H1 (cell line): Measurements from ENCODE around the gene EIF2S1. TPM values are rescaled to one million over a fixed set of nuclear protein-coding genes. Genes with fewer than 3 reads are reported as not detected.

Source experiments
- CTCF ChIA-PET: fragments of 300-600 bp; sonication (Branson Sonifier 250); formaldehyde crosslinking; loops from one replicate; lab custom pipeline; 2021; ENCODE audit not compliant: partially characterized antibody; lab: Charles Lee
- POLR2A ChIA-PET: fragments of 300-600 bp; sonication (Branson Sonifier 250); formaldehyde crosslinking; loops from one replicate; lab custom pipeline; 2021; ENCODE audit warnings: inconsistent platforms; ENCODE audit not compliant: partially characterized antibody; lab: Charles Lee
- DNase-seq, 2 experiments: peaks; one replicate each; pipeline versions ENCODE4 v3.0.0 to v3.0.0-alpha.2; 2010 to 2022; ENCODE audit warnings: low spot score in 2 of 2, low read depth in 1 of 2, mixed read lengths in 1 of 2
- FAIRE-seq: peaks from 2 replicates; lab custom pipeline; 2011; peaks lifted over from hg19 to GRCh38; lab: Jason Lieb, UNC
- H2AFZ ChIP-seq: 2 replicates; pipeline ENCODE4 v1.8.1; 2012; ENCODE audit warnings: low read length, inconsistent platforms
- H2AK5ac ChIP-seq: 2 replicates; pipeline ENCODE4 v1.6.1; 2013; ENCODE audit warnings: low read depth, low read length
- H2BK120ac ChIP-seq: replicated peaks from 2 replicates; pipeline ENCODE3; 2013; ENCODE audit warnings: low read depth, low read length, inconsistent platforms
- H2BK12ac ChIP-seq: 2 replicates; pipeline ENCODE4 v1.6.1; 2013; ENCODE audit warnings: low read depth, low read length
- H2BK15ac ChIP-seq: 2 replicates; pipeline ENCODE4 v1.6.1; 2013; ENCODE audit warnings: low read length
- H2BK20ac ChIP-seq: 2 replicates; pipeline ENCODE4 v1.6.1; 2013; ENCODE audit warnings: low read length
- H2BK5ac ChIP-seq: 2 replicates; pipeline ENCODE4 v1.6.1; 2013; ENCODE audit warnings: low read depth, low read length
- H3K14ac ChIP-seq: 2 replicates; pipeline ENCODE4 v1.6.1; 2013; ENCODE audit warnings: inconsistent platforms; ENCODE audit not compliant: insufficient read length
- H3K18ac ChIP-seq: 2 replicates; pipeline ENCODE4 v1.6.1; 2013; ENCODE audit warnings: low read length; ENCODE audit errors: extremely low read depth
- H3K23ac ChIP-seq: 2 replicates; pipeline ENCODE4 v1.6.1; 2013; ENCODE audit warnings: inconsistent platforms; ENCODE audit not compliant: insufficient read length
- H3K23me2 ChIP-seq: 2 replicates; pipeline ENCODE4 v1.6.1; 2013; ENCODE audit warnings: low read depth, low read length
- H3K27ac ChIP-seq: 2 replicates; pipeline ENCODE4 v1.6.1; 2011; ENCODE audit warnings: low read depth, low read length, inconsistent platforms
- H3K27me3 ChIP-seq, 4 experiments: replicated peaks in 1 of 4; 1 replicate in 1 of 4; 2 replicates in 3 of 4; pipeline versions ENCODE4 v1.6.1 to v1.8.1; 2011 to 2013; ENCODE audit warnings: low read length in 3 of 4, mild to moderate bottlenecking in 3 of 4, inconsistent platforms in 2 of 4, mixed read lengths in 2 of 4, moderate library complexity in 1 of 4; ENCODE audit not compliant: control insufficient read depth in 3 of 4, insufficient read depth in 3 of 4; ENCODE audit errors: extremely low read depth in 1 of 4
- H3K36me3 ChIP-seq, 4 experiments: 2 replicates each; pipeline versions ENCODE4 v1.6.1 to v1.8.1; 2011 to 2013; ENCODE audit warnings: mild to moderate bottlenecking in 4 of 4, low read length in 3 of 4, moderate library complexity in 2 of 4, control low read depth in 1 of 4, inconsistent platforms in 1 of 4; ENCODE audit not compliant: insufficient read depth in 4 of 4, control insufficient read depth in 2 of 4
- H3K4ac ChIP-seq: replicated peaks from 2 replicates; pipeline ENCODE3; 2013; ENCODE audit warnings: low read length, low read depth, mixed read lengths, inconsistent platforms; ENCODE audit not compliant: insufficient read length
- H3K4me1 ChIP-seq, 4 experiments: replicated peaks in 1 of 4; 1 replicate in 1 of 4; 2 replicates in 3 of 4; pipeline versions ENCODE4 v1.6.1 to v1.8.1; 2011 to 2013; ENCODE audit warnings: low read length in 3 of 4, inconsistent platforms in 2 of 4, mixed read lengths in 1 of 4; ENCODE audit not compliant: insufficient read depth in 4 of 4, control insufficient read depth in 3 of 4
- H3K4me2 ChIP-seq, 2 experiments: 2 replicates each; pipeline versions ENCODE4 v1.6.1 to v1.8.1; 2011 to 2013; ENCODE audit warnings: low read depth in 2 of 2, low read length in 2 of 2, control low read depth in 1 of 2, inconsistent platforms in 1 of 2, mild to moderate bottlenecking in 1 of 2; ENCODE audit not compliant: insufficient read depth in 1 of 2
- H3K4me3 ChIP-seq, 4 experiments: fragments of 200-600, 300-600 bp in 1 of 4; sonication (generic), shearing (Covaris generic), sonication (Bioruptor Twin) in 1 of 4; 2 replicates each; pipeline versions ENCODE4 v1.5.1 to v1.8.1; 2011 to 2016; ENCODE audit warnings: low read length in 4 of 4, low read depth in 3 of 4, control low read depth in 2 of 4, inconsistent platforms in 2 of 4, mild to moderate bottlenecking in 2 of 4, mixed read lengths in 1 of 4, moderate library complexity in 1 of 4; ENCODE audit not compliant: insufficient read depth in 2 of 4; ENCODE audit errors: extremely low read depth in 1 of 4
- H3K56ac ChIP-seq: replicated peaks from 2 replicates; pipeline ENCODE3; 2013; ENCODE audit warnings: low read depth, mild to moderate bottlenecking, mixed read lengths, low read length, inconsistent platforms; ENCODE audit not compliant: insufficient read length
- H3K79me1 ChIP-seq: 2 replicates; pipeline ENCODE4 v1.6.1; 2013; ENCODE audit warnings: low read depth, low read length, control low read depth
- H3K79me2 ChIP-seq, 2 experiments: 2 replicates each; pipeline versions ENCODE4 v1.6.1 to v1.8.1; 2012 to 2013; ENCODE audit warnings: low read length in 2 of 2, mild to moderate bottlenecking in 2 of 2, inconsistent platforms in 1 of 2; ENCODE audit not compliant: insufficient read depth in 2 of 2, control insufficient read depth in 1 of 2
- H3K9ac ChIP-seq, 4 experiments: replicated peaks in 1 of 4; 1 replicate in 1 of 4; 2 replicates in 3 of 4; pipeline versions ENCODE4 v1.6.1 to v1.8.1; 2011 to 2013; ENCODE audit warnings: low read depth in 3 of 4, low read length in 3 of 4, control low read depth in 2 of 4, mild to moderate bottlenecking in 2 of 4, moderate library complexity in 2 of 4, inconsistent platforms in 1 of 4; ENCODE audit errors: extremely low read depth in 1 of 4
- H3K9me3 ChIP-seq, 2 experiments: 2 replicates each; pipeline versions ENCODE4 v1.6.1 to v1.8.1; 2012 to 2013; ENCODE audit warnings: mild to moderate bottlenecking in 2 of 2, moderate library complexity in 2 of 2, control low read depth in 1 of 2, inconsistent platforms in 1 of 2, low read depth in 1 of 2, low read length in 1 of 2, mixed read lengths in 1 of 2; ENCODE audit not compliant: insufficient read depth in 2 of 2
- H4K20me1 ChIP-seq, 2 experiments: replicated peaks in 1 of 2; 2 replicates each; pipeline versions ENCODE3 to v1.8.1; 2011 to 2013; ENCODE audit warnings: inconsistent platforms in 2 of 2, low read length in 2 of 2, mild to moderate bottlenecking in 1 of 2; ENCODE audit not compliant: insufficient read depth in 2 of 2, control insufficient read depth in 1 of 2
- H4K5ac ChIP-seq: 2 replicates; pipeline ENCODE4 v1.6.1; 2013; ENCODE audit warnings: low read length, low read depth, mixed read lengths, inconsistent platforms; ENCODE audit not compliant: insufficient read length
- H4K8ac ChIP-seq: 2 replicates; pipeline ENCODE4 v1.8.0; 2013; ENCODE audit warnings: mild to moderate bottlenecking, moderate library complexity, low read length, inconsistent platforms; ENCODE audit not compliant: insufficient read depth; ENCODE audit errors: extremely low read depth
- H4K91ac ChIP-seq: replicated peaks from 2 replicates; pipeline ENCODE3; 2013; ENCODE audit warnings: low read length, mixed read lengths, inconsistent platforms; ENCODE audit not compliant: insufficient read length
- ASH2L ChIP-seq: fragments of 200-600, 300-600 bp; sonication (generic); IDR thresholded peaks from one replicate; pipeline ENCODE4 v1.7.1; 2017; ENCODE audit warnings: low read length
- CEBPB ChIP-seq: IDR thresholded peaks from 2 replicates; pipeline ENCODE4 v1.6.1; 2012; ENCODE audit warnings: low read depth, low read length
- CTBP2 ChIP-seq: IDR thresholded peaks from 2 replicates; pipeline ENCODE4 v1.7.0; 2011; ENCODE audit warnings: borderline replicate concordance, mild to moderate bottlenecking, moderate library complexity, mixed read lengths, low read length; ENCODE audit not compliant: insufficient read depth, insufficient read length
- FOSL1 ChIP-seq: IDR thresholded peaks from 2 replicates; pipeline ENCODE4 v1.6.1; 2011; ENCODE audit warnings: mild to moderate bottlenecking, low read depth, low read length, moderate library complexity; ENCODE audit not compliant: insufficient read depth
- GABPA ChIP-seq: IDR thresholded peaks from 2 replicates; pipeline ENCODE4 v1.6.1; 2011; ENCODE audit warnings: mild to moderate bottlenecking, low read length, moderate library complexity, borderline replicate concordance; ENCODE audit not compliant: insufficient read depth
- KDM1A ChIP-seq: fragments of 200-600, 300-600 bp; sonication (generic); IDR thresholded peaks from 2 replicates; pipeline ENCODE4 v1.7.1; 2016; ENCODE audit warnings: mild to moderate bottlenecking, low read length, borderline replicate concordance
- POLR2A ChIP-seq, 2 experiments: IDR thresholded peaks; 1 replicate in 1 of 2; 2 replicates in 1 of 2; pipeline ENCODE4 v1.6.1; 2011; ENCODE audit warnings: low read depth in 2 of 2, low read length in 2 of 2, mild to moderate bottlenecking in 2 of 2; ENCODE audit errors: control extremely low read depth in 1 of 2
- POLR2AphosphoS5 ChIP-seq: IDR thresholded peaks from 2 replicates; pipeline ENCODE4 v1.6.1; 2011; ENCODE audit warnings: low read depth, low read length
- RNF2 ChIP-seq: fragments of 200-900, 300-1000 bp; sonication (generic); IDR thresholded peaks from 2 replicates; pipeline ENCODE4 v1.7.1; 2016; ENCODE audit warnings: borderline replicate concordance, low read depth, mild to moderate bottlenecking, antibody characterized with exemption, low read length; ENCODE audit not compliant: poor library complexity, severe bottlenecking; ENCODE audit errors: missing control alignments
- SAP30 ChIP-seq: fragments of 300-600 bp; sonication (generic); IDR thresholded peaks from 2 replicates; pipeline ENCODE4 v1.7.1; 2012; ENCODE audit warnings: low read length, moderate library complexity, mild to moderate bottlenecking, inconsistent platforms; ENCODE audit not compliant: insufficient read depth, insufficient replicate concordance
- SUZ12 ChIP-seq: fragments of 200-600 bp; sonication (generic); IDR thresholded peaks from 2 replicates; pipeline ENCODE4 v1.6.1; 2012; ENCODE audit warnings: mild to moderate bottlenecking, inconsistent platforms, low read length, moderate library complexity, mixed read lengths
- YY1 ChIP-seq: IDR thresholded peaks from 2 replicates; pipeline ENCODE4 v1.6.1; 2011; ENCODE audit warnings: low read depth, mild to moderate bottlenecking, low read length
- WGBS, 2 experiments: shearing (Covaris generic) in 1 of 2; methylation state at CpG; one replicate each; pipeline versions ENCODE4 v1.1.6 to v1.1.7; 2013 to 2015; ENCODE audit warnings: low lambda C conversion rate in 2 of 2, mixed read lengths in 2 of 2, inconsistent platforms in 1 of 2, low coverage in 1 of 2, missing lambda C conversion rate in 1 of 2; ENCODE audit not compliant: insufficient replicate concordance in 2 of 2, insufficient coverage in 1 of 2, insufficient read length in 1 of 2; ENCODE audit errors: extremely low coverage in 1 of 2, missing lambda C conversion rate in 1 of 2; 5-methylcytosine and 5-hydroxymethylcytosine counted together
- polyA plus RNA-seq, 7 experiments: library from polyadenylated mRNA; depleted of rRNA in 3 of 7; stranded (reverse) in 5 of 7; unstranded in 2 of 7; fragments of >200 nt in 5 of 7; fragments of 200-250 nt in 2 of 7; gene quantifications; 1 replicate in 5 of 7; 2 replicates in 1 of 7; 4 replicates in 1 of 7; pipeline versions ENCODE4 v1.2.1 to v1.2.3, GENCODE V29; 2011 to 2013; ENCODE audit warnings: missing spikeins in 2 of 7, mixed read lengths in 2 of 7
- total RNA-seq: library from RNA; stranded (reverse); fragmentation: NEBNext Ultra II Directional; extraction: Animal tissue kit (Norgen Biotek cat#: 25700); gene quantifications from 2 replicates; pipeline ENCODE4 v1.2.1, GENCODE V29; 2021
- TF ChIP-seq, protein P1 (sequence below): IDR thresholded peaks from 2 replicates; pipeline ENCODE4 v1.6.1; 2011; ENCODE audit warnings: low read length, improper control_type of control experiment

The EIF2S1 gene
- total and polyA plus RNA-seq, 2 of the 8 experiments (the other 6 are each of a cell fraction or from before 2014, with no cell fraction given), result 35.1 to 146 TPM

DNA sequence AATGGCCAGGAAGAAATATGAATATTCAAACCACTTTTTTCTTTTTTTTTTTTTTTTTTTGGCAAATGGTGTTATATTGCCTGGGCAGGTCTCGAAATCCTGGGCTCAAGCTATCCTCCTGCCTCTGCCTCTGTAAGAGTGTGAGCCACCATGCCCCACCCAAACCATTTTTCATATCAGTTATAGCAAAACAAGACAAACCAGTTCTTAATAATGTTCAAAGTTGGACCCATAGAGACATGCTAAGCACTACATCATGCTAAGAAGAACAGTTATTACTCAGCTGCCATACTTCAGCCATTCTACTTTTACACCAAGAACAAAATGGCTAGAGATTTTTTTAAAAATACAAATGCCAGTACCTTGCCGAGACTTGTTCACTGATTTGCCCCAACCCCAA lies 25.5 kb downstream of the EIF2S1 start:
- no peaks in the 10 kb centered on the region for H3K9me3 ChIP-seq
- H3K23ac ChIP-seq, result no peak overlapping the region
- H3K4me1 ChIP-seq, result no peaks in the 10 kb centered on the region
- POLR2A ChIA-PET, result interaction anchor here (0.5 to 1.2 kb wide), 3 partner anchors 10 to 431 kb away, joined by 4 read pairs; partner anchors contain the start of gene ZFYVE26
- H2AFZ ChIP-seq, result no peak overlapping the region
- H3K23me2 ChIP-seq, result no peaks in the 10 kb centered on the region
- H2BK12ac ChIP-seq, result no peak overlapping the region
- 92% methylated on average over 2 of the region's 2 CpGs; no CpG with 5 or more reads in 1 of the 2 experiments for WGBS, 2 experiments
- no peaks in the 10 kb centered on the region for H3K79me2 ChIP-seq
- no peak overlapping the region for H3K14ac ChIP-seq
- H3K4me3 ChIP-seq, result no peak overlapping the region
- no peak for FAIRE-seq
- CTCF ChIA-PET, result interaction anchor here (1.0 to 1.8 kb wide), 3 partner anchors 8 to 42 kb away, joined by 3 to 6 read pairs (median 4); no protein-coding TSS in a partner anchor
- H3K4me2 ChIP-seq, result no peak overlapping the region
- H3K27me3 ChIP-seq, result no peaks in the 10 kb centered on the region
- H4K8ac ChIP-seq, result no peak overlapping the region
- H3K56ac ChIP-seq, result no peak overlapping the region
- H4K20me1 ChIP-seq, result no peaks in the 10 kb centered on the region
- no peak overlapping the region for H2AK5ac ChIP-seq
- no peaks in the 10 kb centered on the region for H3K79me1 ChIP-seq
- H4K5ac ChIP-seq, result no peak overlapping the region
- no peak overlapping the region for H3K4ac ChIP-seq
- H3K18ac ChIP-seq, result no peak overlapping the region
- no peak overlapping the region for H2BK120ac ChIP-seq
- no peak overlapping the region for H2BK15ac ChIP-seq
- H3K9ac ChIP-seq, result no peak overlapping the region
- no peak overlapping the region for H4K91ac ChIP-seq
- no peak for DNase-seq
- H3K36me3 ChIP-seq, result peaks cover 3 to 51% (median 37%) of the 10 kb centered on the region in 4 experiments; a peak in 7 of 8 replicates
- H2BK20ac ChIP-seq, result no peak overlapping the region
- H3K27ac ChIP-seq, result no peak overlapping the region
- H2BK5ac ChIP-seq, result no peak overlapping the region
- TF ChIP-seq KDM1A (no peak), RNF2 (no peak), GABPA (no peak), SAP30 (no peak), SUZ12 (no peak), ASH2L (no peak), POLR2A (IDR thresholded peaks at IDR 0.05; ENCODE audit: control extremely low read depth in 1 of 2, low read depth in 2 of 2, low read length in 2 of 2) (no peak), YY1 (no peak), CEBPB (no peak), CTBP2 (no peak), POLR2AphosphoS5 (no peak), FOSL1 (no peak)
- TF ChIP-seq, protein P1, sequence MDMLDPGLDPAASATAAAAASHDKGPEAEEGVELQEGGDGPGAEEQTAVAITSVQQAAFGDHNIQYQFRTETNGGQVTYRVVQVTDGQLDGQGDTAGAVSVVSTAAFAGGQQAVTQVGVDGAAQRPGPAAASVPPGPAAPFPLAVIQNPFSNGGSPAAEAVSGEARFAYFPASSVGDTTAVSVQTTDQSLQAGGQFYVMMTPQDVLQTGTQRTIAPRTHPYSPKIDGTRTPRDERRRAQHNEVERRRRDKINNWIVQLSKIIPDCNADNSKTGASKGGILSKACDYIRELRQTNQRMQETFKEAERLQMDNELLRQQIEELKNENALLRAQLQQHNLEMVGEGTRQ, result no peak
